Measurements from ENCODE around the gene SPAG5. TPM values are rescaled to one million over a fixed set of nuclear protein-coding genes. Genes with fewer than 3 reads are reported as not detected.

The SPAG5 gene
- total RNA-seq, 4 donors from 2014 or later, result 8.9 to 21.5 (median 13.6) TPM

DNA sequence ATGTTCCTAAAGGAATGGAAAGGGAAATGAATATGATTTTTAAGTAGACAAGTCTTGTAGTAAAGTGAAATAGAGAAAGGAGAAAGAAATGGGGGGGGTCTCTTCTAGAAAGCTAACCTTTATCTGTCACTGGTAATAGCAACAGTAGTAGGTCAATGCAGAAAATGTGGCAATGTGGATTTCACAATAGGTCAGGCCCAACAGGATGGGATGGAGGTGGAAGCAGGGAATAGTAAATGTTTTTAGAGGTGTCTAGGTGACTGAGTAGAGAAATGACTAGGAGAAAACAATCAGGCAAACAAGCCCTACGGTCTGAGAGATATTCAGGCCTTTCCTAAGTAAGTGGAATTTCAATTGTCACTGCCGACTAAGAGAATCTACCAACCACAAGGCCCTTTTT is 21.2 kb upstream of the SPAG5 start:
- no peak overlapping the region for H3K4me3 ChIP-seq
- in situ Hi-C loops (cut with MboI; ENCODE audit: low pct_ligation_motif_present in 1 of 4, low pct_unique_long_range_greater_than_20kb in 1 of 4, low sequenced_read_pairs in 3 of 4) (no loop called here), intact Hi-C loops (cut with DNase I; ENCODE audit: low total_unique reads) (no loop called here)
- DNase-seq, result no peak
- no peaks in the 10 kb centered on the region for H3K27me3 ChIP-seq
- no peaks in the 10 kb centered on the region for H3K9me3 ChIP-seq
- no peaks in the 10 kb centered on the region for H3K4me1 ChIP-seq
- H3K27ac ChIP-seq, result no peak overlapping the region
- H3K36me3 ChIP-seq, result peaks cover 0 to 94% (median 44%) of the 10 kb centered on the region in 4 donors
- TF ChIP-seq POLR2A (IDR thresholded peaks at IDR 0.05) (no peak), POLR2AphosphoS5 (IDR thresholded peaks at IDR 0.05) (no peak)
- TF ChIP-seq, protein P1, sequence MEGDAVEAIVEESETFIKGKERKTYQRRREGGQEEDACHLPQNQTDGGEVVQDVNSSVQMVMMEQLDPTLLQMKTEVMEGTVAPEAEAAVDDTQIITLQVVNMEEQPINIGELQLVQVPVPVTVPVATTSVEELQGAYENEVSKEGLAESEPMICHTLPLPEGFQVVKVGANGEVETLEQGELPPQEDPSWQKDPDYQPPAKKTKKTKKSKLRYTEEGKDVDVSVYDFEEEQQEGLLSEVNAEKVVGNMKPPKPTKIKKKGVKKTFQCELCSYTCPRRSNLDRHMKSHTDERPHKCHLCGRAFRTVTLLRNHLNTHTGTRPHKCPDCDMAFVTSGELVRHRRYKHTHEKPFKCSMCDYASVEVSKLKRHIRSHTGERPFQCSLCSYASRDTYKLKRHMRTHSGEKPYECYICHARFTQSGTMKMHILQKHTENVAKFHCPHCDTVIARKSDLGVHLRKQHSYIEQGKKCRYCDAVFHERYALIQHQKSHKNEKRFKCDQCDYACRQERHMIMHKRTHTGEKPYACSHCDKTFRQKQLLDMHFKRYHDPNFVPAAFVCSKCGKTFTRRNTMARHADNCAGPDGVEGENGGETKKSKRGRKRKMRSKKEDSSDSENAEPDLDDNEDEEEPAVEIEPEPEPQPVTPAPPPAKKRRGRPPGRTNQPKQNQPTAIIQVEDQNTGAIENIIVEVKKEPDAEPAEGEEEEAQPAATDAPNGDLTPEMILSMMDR (IDR thresholded peaks at IDR 0.05), result no peak
- 79 to 86% methylated on average over 1 to 2 of the region's 2 CpGs for WGBS, 2 donors (ENCODE audit: low coverage in 1 of 2)

DNA sequence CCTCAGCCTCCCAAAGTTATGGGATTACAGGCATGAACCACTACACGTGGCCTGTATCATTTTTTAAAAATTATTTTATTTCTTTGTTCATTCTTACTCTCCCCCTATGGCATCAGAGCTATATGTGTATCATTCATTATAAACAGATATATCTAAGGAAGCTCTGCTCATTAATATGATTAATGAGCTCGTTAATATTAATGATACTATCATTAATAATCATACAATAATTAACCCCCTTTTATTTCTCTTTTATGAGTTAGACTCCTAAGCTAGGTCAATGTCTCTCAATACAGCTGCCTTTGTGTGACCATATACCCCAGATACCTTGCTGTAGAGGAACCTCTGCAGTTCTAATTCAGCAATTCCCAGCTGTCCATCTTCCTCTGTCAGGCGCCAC is 19.6 kb upstream of the SPAG5 start:
- WGBS, 2 donors (ENCODE audit: low coverage in 1 of 2), result 84 to 85% methylated on average over 2 to 3 of the region's 3 CpGs
- no peak for DNase-seq
- in situ Hi-C loops (cut with MboI; ENCODE audit: low pct_ligation_motif_present in 1 of 4, low pct_unique_long_range_greater_than_20kb in 1 of 4, low sequenced_read_pairs in 3 of 4), result loop anchor here in 2 of 4 donors (10.0 kb wide), 1 partner anchor 124 kb away; no protein-coding TSS in a partner anchor
- intact Hi-C loops (cut with DNase I; ENCODE audit: low total_unique reads), result no loop called here
- no peak overlapping the region for H3K4me3 ChIP-seq
- TF ChIP-seq POLR2A (IDR thresholded peaks at IDR 0.05) (no peak), POLR2AphosphoS5 (IDR thresholded peaks at IDR 0.05) (no peak), EP300 (IDR thresholded peaks at IDR 0.05; ENCODE audit: low read depth) (no peak)
- TF ChIP-seq, protein P1 (IDR thresholded peaks at IDR 0.05), result no peak
- no peaks in the 10 kb centered on the region for H3K9me3 ChIP-seq
- H3K36me3 ChIP-seq, result peaks cover 0 to 94% (median 41%) of the 10 kb centered on the region in 4 donors
- H3K27ac ChIP-seq, result no peak overlapping the region
- no peaks in the 10 kb centered on the region for H3K4me1 ChIP-seq
- H3K27me3 ChIP-seq, result no peaks in the 10 kb centered on the region

DNA sequence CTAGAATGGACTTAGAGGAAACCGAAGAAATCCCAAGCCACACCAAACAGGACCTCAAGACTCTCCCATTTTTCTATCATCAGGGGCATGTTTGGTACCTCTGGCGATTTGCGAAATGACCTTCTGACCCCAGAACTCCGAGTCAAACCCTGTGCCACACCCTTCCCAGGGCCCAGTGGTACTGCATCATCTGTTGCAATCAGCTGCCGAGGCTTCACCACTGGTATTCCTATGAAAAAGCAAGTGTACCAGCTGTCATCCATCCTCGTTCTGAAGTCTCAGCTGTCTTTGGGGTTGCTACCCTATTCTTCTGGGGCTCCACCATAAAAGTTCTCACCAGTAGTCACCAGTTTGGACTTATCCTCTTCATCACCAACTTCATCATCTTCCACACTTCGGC is 17.5 kb upstream of the SPAG5 start:
- no peak for TF ChIP-seq EP300 (IDR thresholded peaks at IDR 0.05; ENCODE audit: low read depth)
- TF ChIP-seq, protein P1 (IDR thresholded peaks at IDR 0.05), result no peak
- TF ChIP-seq POLR2A (IDR thresholded peaks at IDR 0.05), result no peak
- no peak for TF ChIP-seq POLR2AphosphoS5 (IDR thresholded peaks at IDR 0.05)
- Histone ChIP-seq H3K27me3 (no peaks in the 10 kb centered on the region), H3K4me3 (no peak overlapping the region), H3K4me1 (peaks cover 0 to 3% (median 0%) of the 10 kb centered on the region in 4 donors), H3K27ac (no peak overlapping the region), H3K36me3 (peaks cover 0 to 72% (median 31%) of the 10 kb centered on the region in 4 donors), H3K9me3 (no peaks in the 10 kb centered on the region)
- no peak for DNase-seq
- intact Hi-C loops (cut with DNase I; ENCODE audit: low total_unique reads) (no loop called here), in situ Hi-C loops (cut with MboI; ENCODE audit: low pct_ligation_motif_present in 1 of 4, low pct_unique_long_range_greater_than_20kb in 1 of 4, low sequenced_read_pairs in 3 of 4) (loop anchor here in 2 of 4 donors (10.0 kb wide), 1 partner anchor 121 kb away; no protein-coding TSS in a partner anchor)
- WGBS, 2 donors (ENCODE audit: low coverage in 1 of 2), result 74 to 82% methylated on average over 6 to 7 of the region's 7 CpGs

DNA sequence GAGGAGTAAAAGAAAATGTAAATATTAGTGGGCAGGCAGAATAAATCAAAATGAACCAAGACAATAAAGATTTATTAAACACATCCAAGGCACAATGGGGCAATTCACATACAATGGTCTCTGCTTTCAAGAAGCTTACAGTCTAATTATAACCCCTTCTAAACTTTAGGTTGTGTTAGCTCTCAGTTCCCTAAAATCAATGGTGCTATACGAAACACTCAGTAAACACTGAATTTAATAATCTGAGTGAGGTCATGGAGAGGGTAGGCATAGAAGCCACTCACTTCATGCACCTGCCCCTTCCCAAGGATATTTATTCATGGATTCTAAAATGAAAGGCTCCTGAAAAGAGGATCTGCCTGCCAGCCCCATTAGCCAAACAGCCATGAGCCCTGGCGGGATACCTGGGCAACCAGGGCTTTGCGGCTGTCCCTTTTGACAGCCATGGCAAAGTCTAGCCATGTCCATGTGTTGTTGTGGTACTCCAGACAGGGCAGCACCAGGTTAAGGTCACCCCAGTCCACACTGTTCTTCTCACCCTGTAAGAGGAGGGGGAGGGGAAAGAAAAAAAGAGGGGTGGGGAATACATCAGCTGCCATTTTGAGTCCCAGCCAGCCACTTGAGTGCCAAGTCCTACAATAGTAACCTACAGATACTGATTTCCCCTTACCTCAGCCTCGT is 16.6 kb upstream of the SPAG5 start:
- Histone ChIP-seq H3K27ac (no peak overlapping the region), H3K4me3 (no peak overlapping the region), H3K4me1 (peaks cover 0 to 3% (median 0%) of the 10 kb centered on the region in 4 donors), H3K27me3 (no peaks in the 10 kb centered on the region), H3K9me3 (no peaks in the 10 kb centered on the region), H3K36me3 (peaks cover 0 to 63% (median 28%) of the 10 kb centered on the region in 4 donors)
- DNase-seq, result no peak
- TF ChIP-seq EP300 (IDR thresholded peaks at IDR 0.05; ENCODE audit: low read depth), result no peak
- no peak for TF ChIP-seq POLR2AphosphoS5 (IDR thresholded peaks at IDR 0.05)
- TF ChIP-seq, protein P1 (IDR thresholded peaks at IDR 0.05), result no peak
- no peak for TF ChIP-seq POLR2A (IDR thresholded peaks at IDR 0.05)
- 87% methylated on average over 4 of the region's 4 CpGs; no CpG with 5 or more reads in 1 of the 2 donors for WGBS, 2 donors (ENCODE audit: low coverage in 1 of 2)
- in situ Hi-C loops (cut with MboI; ENCODE audit: low pct_ligation_motif_present in 1 of 4, low pct_unique_long_range_greater_than_20kb in 1 of 4, low sequenced_read_pairs in 3 of 4) (loop anchor here in 2 of 4 donors (10.0 kb wide), 1 partner anchor 121 kb away; no protein-coding TSS in a partner anchor), intact Hi-C loops (cut with DNase I; ENCODE audit: low total_unique reads) (no loop called here)
